NCI-H2107 treated with DMSO at 0.1 percent for 48 hours (cell line): ENCODE data around the gene PRICKLE1.
"Not testable (repeated sequence)": the region's sequence is repeated elsewhere in the genome, so short reads cannot be mapped to it uniquely, and the experiment has no call there.

ENCODE experiments used
- DNase-seq: peaks from one replicate; lab custom pipeline; 2025; ENCODE audit not compliant: unreplicated experiment; lab: John Stamatoyannopoulos, UW

The PRICKLE1 gene

GRCh38 chr12:42557586-42558172 is 31.9 kb downstream of the PRICKLE1 start:
- DNase-seq: no peak

GRCh38 chr12:42556917-42557316 is 32.6 kb downstream of the PRICKLE1 start:
- DNase-seq: no peak

- no peak for DNase-seq
Measured at GRCh38 chr12:42552822-42553221, 36.7 kb downstream of the PRICKLE1 start.

GRCh38 chr12:42550800-42551199 is 38.7 kb downstream of the PRICKLE1 start:
- DNase-seq: no peak

- DNase-seq: no peak
Measured at GRCh38 chr12:42546709-42547108, 42.8 kb downstream of the PRICKLE1 start.

GRCh38 chr12:42541965-42542364 is 47.6 kb downstream of the PRICKLE1 start:
- DNase-seq: no peak

- DNase-seq: not testable (repeated sequence)
Measured at GRCh38 chr12:42541308-42541707, 48.2 kb downstream of the PRICKLE1 start.

- no peak for DNase-seq
Measured at GRCh38 chr12:42539696-42540095, 49.9 kb downstream of the PRICKLE1 start.

- DNase-seq: no peak
Measured at GRCh38 chr12:42538203-42538602, 51.3 kb downstream of the PRICKLE1 start.

- DNase-seq: no peak
Measured at GRCh38 chr12:42534184-42534838, 55.2 kb downstream of the PRICKLE1 start.

- no peak for DNase-seq
Measured at GRCh38 chr12:42530284-42530683, 59.3 kb downstream of the PRICKLE1 start.

GRCh38 chr12:42525444-42525843 is 64.1 kb downstream of the PRICKLE1 start:
- no peak for DNase-seq

- DNase-seq: no peak
Measured at GRCh38 chr12:42524716-42525115, 64.8 kb downstream of the PRICKLE1 start.

GRCh38 chr12:42516573-42516972 is 73.0 kb downstream of the PRICKLE1 start:
- DNase-seq: no peak

- no peak for DNase-seq
Measured at GRCh38 chr12:42511656-42512055, 77.9 kb downstream of the PRICKLE1 start.

GRCh38 chr12:42510823-42511222 is 78.7 kb downstream of the PRICKLE1 start:
- no peak for DNase-seq

- DNase-seq: no peak
Measured at GRCh38 chr12:42508913-42509460, 80.6 kb downstream of the PRICKLE1 start.

- DNase-seq: no peak
Measured at GRCh38 chr12:42507565-42507964, 82.0 kb downstream of the PRICKLE1 start.

- DNase-seq: no peak
Measured at GRCh38 chr12:42507081-42507480, 82.5 kb downstream of the PRICKLE1 start.

- no peak for DNase-seq
Measured at GRCh38 chr12:42504049-42504448, 85.5 kb downstream of the PRICKLE1 start.

GRCh38 chr12:42502682-42503081 is 86.9 kb downstream of the PRICKLE1 start:
- DNase-seq: no peak

- DNase-seq: no peak
Measured at GRCh38 chr12:42498549-42499247, 90.8 kb downstream of the PRICKLE1 start.
